GM21717 (cell line): ENCODE measurements around the gene PIEZO1.

Experiments
- ATAC-seq: cut with Tn5 transposase; IDR thresholded peaks from one replicate; pipeline ENCODE4 v1.9.1; 2021; ENCODE audit warnings: mild to moderate bottlenecking, moderate library complexity; ENCODE audit not compliant: unreplicated experiment

Gene PIEZO1

GRCh38 chr16:88706965-88707826 lies 77.8 kb downstream of the PIEZO1 start:
- no peak for ATAC-seq

GRCh38 chr16:88706229-88706964 lies 78.6 kb downstream of the PIEZO1 start, which contains the start of the genes CTU2 and RNF166:
TSS of gene CTU2 (plus strand) at chr16:88706503. CDS start at chr16:88706531, 28 bp downstream.
TSS of gene RNF166 (minus strand) at chr16:88706408. CDS start at chr16:88706325, 83 bp downstream.
- ATAC-seq: peak; percentile 46

- peak; percentile 5 for ATAC-seq
Observed at GRCh38 chr16:88705801-88706228, 79.2 kb downstream of the PIEZO1 start.

GRCh38 chr16:88705076-88705684 lies 79.8 kb downstream of the PIEZO1 start:
- ATAC-seq: no peak

GRCh38 chr16:88703486-88704309 lies 81.3 kb downstream of the PIEZO1 start:
- no peak for ATAC-seq

- no peak for ATAC-seq
Observed at GRCh38 chr16:88702371-88703210, 82.4 kb downstream of the PIEZO1 start.

GRCh38 chr16:88701581-88702370 lies 83.2 kb downstream of the PIEZO1 start:
- no peak for ATAC-seq

- peak; percentile 60 for ATAC-seq
Observed at GRCh38 chr16:88700636-88701482, 84.2 kb downstream of the PIEZO1 start.

GRCh38 chr16:88700322-88700635 lies 84.7 kb downstream of the PIEZO1 start:
- no peak for ATAC-seq

- ATAC-seq: no peak
Observed at GRCh38 chr16:88699180-88699579, 85.8 kb downstream of the PIEZO1 start.

- no peak for ATAC-seq
Observed at GRCh38 chr16:88698646-88699045, 86.4 kb downstream of the PIEZO1 start.

- no peak for ATAC-seq
Observed at GRCh38 chr16:88697831-88698615, 87.0 kb downstream of the PIEZO1 start.

- ATAC-seq: no peak
Observed at GRCh38 chr16:88697116-88697830, 87.7 kb downstream of the PIEZO1 start.

GRCh38 chr16:88696441-88696840 lies 88.6 kb downstream of the PIEZO1 start:
- ATAC-seq: no peak

GRCh38 chr16:88695753-88696152 lies 89.3 kb downstream of the PIEZO1 start:
- ATAC-seq: no peak

GRCh38 chr16:88695218-88695617 lies 89.8 kb downstream of the PIEZO1 start:
- no peak for ATAC-seq
